ENCODE measurements around the gene RAB5B.

DNA sequence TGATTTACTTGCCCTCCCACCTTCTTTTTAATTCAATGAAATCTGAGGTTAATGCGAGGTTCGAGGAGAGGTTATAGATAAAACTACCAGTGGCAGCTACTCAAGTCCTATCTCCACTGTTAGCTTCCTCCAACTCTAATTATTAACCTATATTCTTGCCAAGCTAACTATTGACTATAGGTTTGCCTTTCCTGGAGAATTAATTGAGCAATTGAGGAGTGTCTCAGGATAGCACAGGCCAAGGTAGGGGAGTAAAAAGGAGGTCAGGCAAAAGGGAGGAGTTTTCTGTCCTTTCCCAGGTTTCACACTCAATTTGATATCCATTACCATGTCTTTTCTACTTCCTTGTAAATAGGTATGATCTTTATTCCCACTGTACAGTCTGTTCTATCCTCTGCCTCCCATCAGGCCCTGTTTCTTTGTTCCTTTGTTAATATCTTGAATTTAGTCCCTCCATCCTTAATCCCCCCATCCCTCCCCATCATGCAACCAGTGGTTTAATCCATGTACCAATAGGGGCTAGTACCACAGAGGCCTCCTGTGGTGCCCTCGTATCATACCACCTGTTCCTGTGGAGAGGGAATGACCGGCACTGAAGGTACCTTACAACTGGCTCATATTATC is 19.5 kb downstream of the RAB5B start:
- TF ChIP-seq, protein P1, sequence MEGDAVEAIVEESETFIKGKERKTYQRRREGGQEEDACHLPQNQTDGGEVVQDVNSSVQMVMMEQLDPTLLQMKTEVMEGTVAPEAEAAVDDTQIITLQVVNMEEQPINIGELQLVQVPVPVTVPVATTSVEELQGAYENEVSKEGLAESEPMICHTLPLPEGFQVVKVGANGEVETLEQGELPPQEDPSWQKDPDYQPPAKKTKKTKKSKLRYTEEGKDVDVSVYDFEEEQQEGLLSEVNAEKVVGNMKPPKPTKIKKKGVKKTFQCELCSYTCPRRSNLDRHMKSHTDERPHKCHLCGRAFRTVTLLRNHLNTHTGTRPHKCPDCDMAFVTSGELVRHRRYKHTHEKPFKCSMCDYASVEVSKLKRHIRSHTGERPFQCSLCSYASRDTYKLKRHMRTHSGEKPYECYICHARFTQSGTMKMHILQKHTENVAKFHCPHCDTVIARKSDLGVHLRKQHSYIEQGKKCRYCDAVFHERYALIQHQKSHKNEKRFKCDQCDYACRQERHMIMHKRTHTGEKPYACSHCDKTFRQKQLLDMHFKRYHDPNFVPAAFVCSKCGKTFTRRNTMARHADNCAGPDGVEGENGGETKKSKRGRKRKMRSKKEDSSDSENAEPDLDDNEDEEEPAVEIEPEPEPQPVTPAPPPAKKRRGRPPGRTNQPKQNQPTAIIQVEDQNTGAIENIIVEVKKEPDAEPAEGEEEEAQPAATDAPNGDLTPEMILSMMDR (conservative IDR thresholded peaks at IDR 0.05; ENCODE audit: low read length) = no peak
- TF ChIP-seq EZH2phosphoT487 (IDR thresholded peaks at IDR 0.05; ENCODE audit: borderline replicate concordance) = no peak

Data from Loucy (cell line).